ENCODE measurements around the gene CENPV.
"Not testable (repeated sequence)": the region's sequence is repeated elsewhere in the genome, so short reads cannot be mapped to it uniquely, and the experiment has no call there.

Gene CENPV

DNA sequence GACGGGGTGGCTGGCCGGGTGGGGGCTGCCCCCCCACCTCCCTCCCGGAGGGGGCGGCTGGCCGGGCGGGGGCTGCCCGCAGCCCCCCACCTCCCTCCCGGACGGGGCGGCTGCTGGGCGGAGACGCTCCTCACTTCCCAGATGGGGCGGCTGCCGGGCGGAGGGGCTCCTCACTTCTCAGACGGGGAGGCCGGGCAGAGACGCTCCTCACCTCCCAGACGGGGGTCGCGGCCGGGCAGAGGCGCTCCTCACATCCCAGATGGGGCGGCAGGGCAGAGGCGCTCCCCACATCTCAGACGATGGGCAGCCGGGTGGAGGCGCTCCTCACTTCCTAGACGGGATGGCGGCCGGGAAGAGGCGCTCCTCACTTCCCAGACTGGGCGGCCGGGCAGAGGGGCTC, 41.2 kb downstream of the CENPV start:
- not testable (repeated sequence) for DNase-seq

DNA sequence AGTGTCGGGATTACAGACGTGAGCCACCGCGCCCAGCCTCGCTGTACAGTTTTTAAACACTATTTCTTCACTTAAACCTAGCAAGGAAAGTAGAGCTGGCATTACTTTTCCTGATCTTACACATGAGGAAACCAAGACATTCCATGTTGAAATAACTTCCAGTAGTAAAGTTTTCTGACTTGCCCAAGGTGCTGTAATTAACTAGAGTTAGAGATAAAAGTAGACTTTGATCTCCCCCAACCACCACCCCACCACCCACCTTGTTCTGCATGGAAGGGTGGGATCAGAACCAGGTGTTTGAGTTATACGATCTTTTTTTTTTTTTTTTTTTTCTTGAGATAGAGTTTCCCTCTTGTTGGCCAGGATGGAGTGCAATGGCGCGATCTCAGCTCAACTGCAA, 47.1 kb downstream of the CENPV start:
- DNase-seq: no peak

- no peak for DNase-seq
These were observed 48.4 kb downstream of the CENPV start for GRCh38 chr17:16304830-16305229.

DNA sequence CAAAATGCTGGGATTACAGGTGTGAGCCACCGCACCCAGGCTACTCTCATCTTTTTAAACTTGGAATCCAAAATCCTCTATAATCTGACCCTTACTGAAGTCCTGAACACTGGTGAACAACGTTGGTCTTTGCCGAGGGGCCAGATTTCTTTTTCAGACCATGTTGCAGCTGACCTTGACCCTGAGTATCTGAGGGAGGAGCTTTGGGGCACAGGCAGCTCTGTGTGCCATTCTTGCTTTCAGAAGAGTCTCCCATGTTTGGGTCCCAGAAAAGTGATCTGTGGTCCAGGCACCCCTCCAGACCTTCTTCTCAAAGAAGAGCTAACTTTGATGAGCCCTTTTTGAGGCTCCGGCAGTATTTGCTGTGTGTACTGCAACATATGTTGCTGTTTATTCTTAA, 50.4 kb downstream of the CENPV start:
- no peak for DNase-seq

GRCh38 chr17:16301963-16302855, 51.1 kb downstream of the CENPV start:
- DNase-seq: no peak

DNA sequence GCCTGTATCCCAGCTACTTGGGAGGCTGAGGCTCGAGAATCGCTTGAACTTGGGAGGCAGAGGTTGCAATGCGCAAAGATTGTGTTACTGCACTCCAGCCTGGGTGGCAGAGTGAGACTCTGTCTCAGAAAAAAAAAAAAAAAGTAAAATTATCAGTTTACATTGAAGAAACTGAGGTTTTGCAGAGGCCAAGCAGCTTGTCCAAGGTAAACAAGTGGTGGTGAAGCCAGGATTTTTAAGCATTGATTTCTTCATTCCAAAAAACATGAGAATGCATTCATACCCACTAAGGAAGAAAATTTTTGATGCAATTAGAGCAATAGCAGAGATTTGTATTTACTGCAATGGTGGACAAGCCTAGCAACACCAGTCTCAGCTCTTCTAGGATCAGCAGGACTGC, 52.7 kb downstream of the CENPV start:
- no peak for DNase-seq

DNA sequence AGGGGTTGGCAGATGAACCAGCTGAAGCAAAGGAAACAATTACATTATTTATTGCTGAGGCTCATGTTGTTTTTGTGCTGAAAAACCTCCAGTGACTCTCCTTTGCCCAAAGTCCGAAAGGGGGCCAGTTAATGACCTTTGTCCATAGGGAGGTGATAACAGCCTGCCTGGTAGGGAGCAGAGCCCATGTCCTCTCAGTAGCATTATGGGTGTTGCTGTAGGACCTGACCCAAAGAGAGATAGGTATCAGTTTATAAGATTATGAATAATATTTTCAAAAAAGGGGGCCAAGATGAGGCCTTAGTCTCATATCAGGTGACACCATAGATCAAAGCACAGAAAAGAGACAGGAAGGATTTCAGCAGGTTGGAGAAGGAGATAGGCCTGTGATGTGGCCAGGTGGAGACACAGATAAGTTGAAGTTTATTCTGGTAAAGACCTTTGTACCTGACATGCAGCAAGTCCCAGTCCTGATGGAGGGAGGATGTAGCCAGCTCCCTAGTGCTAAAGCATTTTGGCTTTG, 55.1 kb downstream of the CENPV start:
- DNase-seq: no peak

DNA sequence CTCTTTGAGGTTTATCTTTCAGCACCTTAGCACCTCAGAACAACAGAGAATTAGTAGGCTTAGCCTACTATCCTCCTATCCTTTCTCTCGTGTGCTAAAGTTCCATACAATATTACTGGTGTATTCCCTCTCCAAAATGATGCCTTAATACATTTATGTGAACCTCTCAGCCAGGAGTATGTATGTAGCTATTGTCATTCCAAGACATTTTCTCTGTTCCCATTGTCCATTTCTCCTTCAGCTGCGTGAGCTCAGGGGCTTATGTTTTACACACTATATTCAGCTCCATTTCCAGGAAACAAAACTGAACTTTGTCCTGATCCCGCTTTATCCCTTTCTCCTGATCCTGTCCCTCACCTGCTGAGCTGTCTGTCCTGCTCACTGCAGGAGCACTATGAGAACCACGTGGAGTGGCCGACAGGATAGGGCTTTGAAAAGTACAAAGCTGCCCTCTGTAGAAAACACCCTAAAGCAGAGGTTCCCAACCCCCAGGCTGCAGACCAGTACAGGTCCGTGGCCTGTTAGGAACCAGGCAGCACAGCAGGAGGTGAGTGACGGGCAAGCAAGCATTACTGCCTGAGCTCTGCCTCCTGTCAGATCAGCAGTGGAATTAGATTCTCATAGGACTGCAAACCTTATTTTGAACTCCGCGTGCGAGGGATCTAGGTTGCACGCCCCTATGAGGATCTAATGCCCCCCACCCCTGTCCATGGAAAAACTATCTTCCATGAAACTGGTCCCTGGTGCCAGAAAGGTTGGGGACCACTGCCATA, 55.7 kb downstream of the CENPV start:
- no peak for DNase-seq

DNA sequence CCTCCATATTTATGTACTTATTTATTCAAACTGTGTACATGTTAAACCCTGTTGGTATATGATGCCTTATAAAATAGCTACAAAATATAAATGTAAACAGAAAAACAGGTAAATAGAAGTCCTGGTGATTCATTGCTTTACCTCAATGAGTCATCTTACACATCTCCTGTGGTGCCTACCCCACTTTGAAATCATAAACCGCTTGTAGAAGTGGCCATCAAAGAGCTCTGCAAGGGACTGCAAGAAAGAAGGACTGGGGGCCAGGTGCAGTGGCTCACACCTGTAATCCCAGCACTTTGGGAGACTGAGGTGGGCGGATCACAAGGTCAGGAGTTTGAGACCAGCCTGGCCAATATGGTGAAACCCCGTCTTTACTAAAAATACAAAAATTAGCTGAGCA, 57.2 kb downstream of the CENPV start:
- not testable (repeated sequence) for DNase-seq

- DNase-seq: no peak
These were observed 58.7 kb downstream of the CENPV start for GRCh38 chr17:16294560-16294959.

DNA sequence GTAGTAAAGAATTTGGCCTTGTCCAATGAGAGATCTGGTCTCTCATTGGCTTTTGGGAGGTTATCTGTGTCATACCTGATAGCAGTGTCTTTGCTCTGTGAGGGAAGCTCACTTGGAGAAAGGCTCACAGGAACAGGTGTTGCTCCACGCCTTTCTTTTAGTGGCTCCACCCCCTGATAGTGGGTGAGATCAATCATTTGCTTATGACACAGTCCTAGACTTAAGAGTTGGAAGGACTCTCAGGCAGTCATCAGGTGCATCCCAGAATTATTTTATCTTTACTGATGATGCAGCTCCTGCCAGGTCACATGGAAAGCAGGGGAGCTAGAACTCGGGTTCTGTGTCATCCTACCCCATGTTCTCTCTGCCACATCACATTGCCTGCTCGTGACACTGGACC, 59.3 kb downstream of the CENPV start:
- DNase-seq: no peak

Measured in NCI-H446 treated with DMSO at 0.1 percent for 48 hours (cell line).